SK-N-SH (cell line): Measurements from ENCODE around the gene TRABD2A. TPM values are rescaled to one million over a fixed set of nuclear protein-coding genes. Genes with fewer than 3 reads are reported as not detected.

Source experiments
- CTCF ChIA-PET: fragments of 300-600, 350-600 bp; formaldehyde crosslinking; extraction: SDS; loops from one replicate; lab custom pipeline; 2021; lab: Yijun Ruan, JAX
- POLR2A ChIA-PET: fragments of 350-600 bp; sonication (Branson Sonifier 250); formaldehyde crosslinking; extraction: SDS; loops from one replicate; lab custom pipeline; 2020; ENCODE audit warnings: antibody characterized with exemption, inconsistent platforms; lab: Yijun Ruan, JAX
- DNase-seq: peaks from one replicate; pipeline ENCODE4 v3.0.0; 2012
- H2AFZ ChIP-seq: fragments of 200-600 bp; sonication (generic); 2 replicates; pipeline ENCODE4 v1.8.1; 2016; ENCODE audit warnings: antibody characterized with exemption, mild to moderate bottlenecking, low read depth
- H3F3A ChIP-seq: fragments of 200-600 bp; sonication (generic); replicated peaks from 2 replicates; pipeline ENCODE3; 2016; ENCODE audit warnings: antibody characterized with exemption, mild to moderate bottlenecking; ENCODE audit not compliant: insufficient read depth
- H3K27ac ChIP-seq, 2 experiments: fragments of 200-500 bp in 1 of 2; fragments of 200-600 bp in 1 of 2; sonication (Bioruptor generic) in 1 of 2; sonication (generic), shearing (Covaris generic) in 1 of 2; 2 replicates each; pipeline versions ENCODE4 v1.5.1 to v1.6.1; 2014 to 2016; ENCODE audit warnings: low read depth in 2 of 2, inconsistent platforms in 1 of 2, low read length in 1 of 2, mild to moderate bottlenecking in 1 of 2, mixed read lengths in 1 of 2
- H3K27me3 ChIP-seq: fragments of 200-600 bp; sonication (generic), shearing (Covaris generic); 2 replicates; pipeline ENCODE4 v1.6.1; 2016; ENCODE audit warnings: mixed run types; ENCODE audit not compliant: insufficient read depth
- H3K36me3 ChIP-seq, 2 experiments: fragments of 200-500 bp in 1 of 2; fragments of 200-600 bp in 1 of 2; sonication (Bioruptor generic) in 1 of 2; sonication (generic) in 1 of 2; replicated peaks in 1 of 2; 2 replicates each; pipeline versions ENCODE3 to v1.5.1; 2014 to 2016; ENCODE audit warnings: low read length in 1 of 2, mild to moderate bottlenecking in 1 of 2; ENCODE audit not compliant: insufficient read depth in 2 of 2, control insufficient read depth in 1 of 2
- H3K4me1 ChIP-seq, 2 experiments: fragments of 200-500 bp in 1 of 2; fragments of 200-600 bp in 1 of 2; sonication (Bioruptor generic) in 1 of 2; sonication (generic), shearing (Covaris generic) in 1 of 2; 2 replicates each; pipeline versions ENCODE4 v1.5.1 to v1.6.1; 2014 to 2016; ENCODE audit warnings: low read depth in 1 of 2, low read length in 1 of 2, mixed run types in 1 of 2; ENCODE audit not compliant: insufficient read depth in 2 of 2, control insufficient read depth in 1 of 2
- H3K4me2 ChIP-seq: fragments of 200-600 bp; sonication (generic), shearing (Covaris generic); 2 replicates; pipeline ENCODE4 v1.6.1; 2017; ENCODE audit warnings: mixed run types
- H3K4me3 ChIP-seq, 2 experiments: fragments of 200-500 bp in 1 of 2; fragments of 200-600 bp in 1 of 2; sonication (Bioruptor generic) in 1 of 2; sonication (generic), shearing (Covaris generic) in 1 of 2; 2 replicates each; pipeline versions ENCODE4 v1.5.1 to v1.8.1; 2014 to 2016; ENCODE audit warnings: low read depth in 2 of 2, inconsistent platforms in 1 of 2, low read length in 1 of 2, mild to moderate bottlenecking in 1 of 2, mixed read lengths in 1 of 2, moderate library complexity in 1 of 2
- H3K79me2 ChIP-seq: fragments of 200-600 bp; sonication (generic); 2 replicates; pipeline ENCODE4 v1.8.1; 2017; ENCODE audit warnings: mild to moderate bottlenecking; ENCODE audit not compliant: insufficient read depth
- H3K9ac ChIP-seq: fragments of 200-600 bp; sonication (generic); 2 replicates; pipeline ENCODE4 v1.6.1; 2017; ENCODE audit warnings: mixed run types
- H3K9me2 ChIP-seq: fragments of 200-600 bp; sonication (generic); 2 replicates; pipeline ENCODE4 v1.6.1; 2017; ENCODE audit warnings: mixed run types
- H3K9me3 ChIP-seq: fragments of 200-600 bp; sonication (generic); 2 replicates; pipeline ENCODE4 v1.6.1; 2017; ENCODE audit warnings: mixed run types, mild to moderate bottlenecking, moderate library complexity
- H4K20me1 ChIP-seq: fragments of 200-600 bp; sonication (generic); 2 replicates; pipeline ENCODE4 v1.6.1; 2017; ENCODE audit warnings: mild to moderate bottlenecking, mixed run types; ENCODE audit not compliant: insufficient read depth
- FOXM1 ChIP-seq: IDR thresholded peaks from 2 replicates; pipeline ENCODE4 v1.4.0; 2012; ENCODE audit warnings: low read depth, mild to moderate bottlenecking
- GABPA ChIP-seq: IDR thresholded peaks from 2 replicates; pipeline ENCODE4 v1.4.0; 2012; ENCODE audit warnings: low read depth, mild to moderate bottlenecking
- IRF3 ChIP-seq: fragments of 150-350 bp; IDR thresholded peaks from 2 replicates; pipeline ENCODE4 v1.6.1; 2016; ENCODE audit warnings: mild to moderate bottlenecking, low read depth, low read length
- NFIC ChIP-seq: IDR thresholded peaks from 2 replicates; pipeline ENCODE4 v1.4.0; 2012; ENCODE audit warnings: borderline replicate concordance
- NRF1 ChIP-seq: IDR thresholded peaks from 2 replicates; pipeline ENCODE4 v1.6.1; 2012; ENCODE audit warnings: low read depth, mild to moderate bottlenecking, low read length
- POLR2AphosphoS5 ChIP-seq: IDR thresholded peaks from 2 replicates; pipeline ENCODE4 v1.6.1; 2012; ENCODE audit warnings: low read depth, low read length
- REST ChIP-seq: IDR thresholded peaks from 2 replicates; pipeline ENCODE4 v1.6.1; 2012; ENCODE audit warnings: mild to moderate bottlenecking, low read depth, low read length, moderate library complexity
- TCF12 ChIP-seq: IDR thresholded peaks from 2 replicates; pipeline ENCODE4 v1.4.0; 2012
- TEAD4 ChIP-seq: IDR thresholded peaks from 2 replicates; pipeline ENCODE4 v1.4.0; 2012; ENCODE audit warnings: mild to moderate bottlenecking, borderline replicate concordance; ENCODE audit not compliant: insufficient read depth
- USF2 ChIP-seq: fragments of 150-350 bp; IDR thresholded peaks from 2 replicates; pipeline ENCODE4 v1.6.1; 2017; ENCODE audit warnings: antibody characterized with exemption, low read length, low read depth, borderline replicate concordance
- ZBTB33 ChIP-seq: IDR thresholded peaks from 2 replicates; pipeline ENCODE4 v1.4.0; 2012; ENCODE audit warnings: low read depth, borderline replicate concordance
- WGBS: methylation state at CpG from one replicate; pipeline ENCODE4 v1.1.6; 2017; ENCODE audit warnings: low lambda C conversion rate; 5-methylcytosine and 5-hydroxymethylcytosine counted together
- polyA plus RNA-seq, 3 experiments: library from polyadenylated mRNA; depleted of rRNA; stranded (reverse); fragments of >200 nt; gene quantifications; 2 replicates each; pipeline ENCODE4 v1.2.3, GENCODE V29; 2012

Gene TRABD2A
- polyA plus RNA-seq, 1 of the 3 experiments (the other 2 are of a cell fraction), result 3.0 TPM

GRCh38 chr2:84815146-84815545 lies 65.7 kb downstream of the TRABD2A start:
- Histone ChIP-seq H3K27ac (no peak overlapping the region), H3K4me2 (no peak overlapping the region), H3K4me3 (no peak overlapping the region), H3K9ac (no peak overlapping the region), H3K9me3 (no peaks in the 10 kb centered on the region), H3K36me3 (no peaks in the 10 kb centered on the region), H3K9me2 (no peaks in the 10 kb centered on the region), H3K27me3 (0 out of 2 replicates have a peak, but pooled peaks cover 6% of the 10 kb centered on the region), H3F3A (no peaks in the 10 kb centered on the region), H3K79me2 (no peaks in the 10 kb centered on the region), H4K20me1 (no peaks in the 10 kb centered on the region), H2AFZ (no peak overlapping the region), H3K4me1 (no peaks in the 10 kb centered on the region)
- TF ChIP-seq GABPA (no peak), NRF1 (no peak), NFIC (no peak), TEAD4 (no peak), USF2 (no peak), FOXM1 (no peak), POLR2AphosphoS5 (no peak), ZBTB33 (no peak), TCF12 (no peak), IRF3 (no peak), REST (no peak)
- POLR2A ChIA-PET, result no interaction called here
- DNase-seq, result no peak
- CTCF ChIA-PET, result no interaction called here
- WGBS, result 5% methylated on average over 3 of the region's 3 CpGs
